ENCODE measurements around the gene CRNKL1. TPM values are rescaled to one million over a fixed set of nuclear protein-coding genes. Genes with fewer than 3 reads are reported as not detected.
A peak's percentile ranks its signal among the peaks of the same experiment; 100 is the strongest.

CRNKL1 gene
- total RNA-seq, result 10 to 100 TPM; 17.6 to 21.0 TPM
- polyA plus RNA-seq, result 10 to 100 TPM in 1 of 2 donors, 1 to 10 TPM in 1; 7.3 to 13.6 TPM
- long read RNA-seq, donor 1, full-length matches to known transcripts, result 34 of 43 reads
- long read RNA-seq, donor 1, partial matches to known transcripts, result 8 of 43 reads
- long read RNA-seq, donor 1, other reads (novel, unspliced or antisense), result 1 of 43 reads
- long read RNA-seq, donor 2, full-length matches to known transcripts, result 13 of 25 reads
- long read RNA-seq, donor 2, partial matches to known transcripts, result 9 of 25 reads
- long read RNA-seq, donor 2, other reads (novel, unspliced or antisense), result 3 of 25 reads

GRCh38 chr20:20052074-20052970, at the start of gene CRNKL1, which contains the start of gene CFAP61:
CRNKL1 (minus strand) TSS chr20:20052466; CDS start chr20:20052342, 124 bp downstream.
CFAP61 (plus strand) TSS chr20:20052532; CDS start chr20:20056654, 4,122 bp downstream.
- ATAC-seq (ENCODE audit: low FRiP score), result peak; percentile 100
- DNase-seq, result peak; percentile 98
- no peaks in the 10 kb centered on the region for H3K9me3 ChIP-seq (ENCODE audit: control insufficient read depth, low read length)
- H3K4me3 ChIP-seq (ENCODE audit: low read length in 2 of 2), result peak within 1 kb of the TSS; percentile 50 to 75
- H3K36me3 ChIP-seq (ENCODE audit: control insufficient read depth in 1 of 2, insufficient read depth in 2 of 2, low read length in 1 of 2), result peaks cover 5 to 8% of the 10 kb centered on the region in 2 donors
- H3K27ac ChIP-seq (ENCODE audit: low read depth in 1 of 2, low read length in 2 of 2), result peak within 1 kb of the TSS in 1 of 2 donors; percentile 60
- intact Hi-C loops (cut with DNase I), result loop anchor here in 1 of 2 donors (5.0 kb wide), 1 partner anchor 1465 kb away; the partner anchor contains the start of gene DTD1
- peaks cover 0 to 3% of the 10 kb centered on the region in 2 donors for H3K4me1 ChIP-seq (ENCODE audit: control insufficient read depth in 1 of 2, insufficient read depth in 2 of 2, low read length in 2 of 2)
- no peaks in the 10 kb centered on the region for H3K27me3 ChIP-seq (ENCODE audit: control insufficient read depth in 1 of 2, insufficient read depth in 2 of 2, low read length in 1 of 2)
- WGBS, 2 donors, result 0% methylated on average over 67 of the region's 67 CpGs

GRCh38 chr20:20100881-20101280, 48.6 kb upstream of the CRNKL1 start:
- Histone ChIP-seq H3K27ac (ENCODE audit: low read depth in 1 of 2, low read length in 2 of 2) (no peak overlapping the region), H3K9me3 (ENCODE audit: control insufficient read depth, low read length) (no peaks in the 10 kb centered on the region), H3K27me3 (ENCODE audit: control insufficient read depth in 1 of 2, insufficient read depth in 2 of 2, low read length in 1 of 2) (no peaks in the 10 kb centered on the region), H3K4me1 (ENCODE audit: control insufficient read depth in 1 of 2, insufficient read depth in 2 of 2, low read length in 2 of 2) (no peaks in the 10 kb centered on the region), H3K36me3 (ENCODE audit: control insufficient read depth in 1 of 2, insufficient read depth in 2 of 2, low read length in 1 of 2) (no peaks in the 10 kb centered on the region), H3K4me3 (ENCODE audit: low read length in 2 of 2) (no peak overlapping the region)
- ATAC-seq (ENCODE audit: low FRiP score), result no peak
- intact Hi-C loops (cut with DNase I), result no loop called here
- DNase-seq, result no peak

DNA sequence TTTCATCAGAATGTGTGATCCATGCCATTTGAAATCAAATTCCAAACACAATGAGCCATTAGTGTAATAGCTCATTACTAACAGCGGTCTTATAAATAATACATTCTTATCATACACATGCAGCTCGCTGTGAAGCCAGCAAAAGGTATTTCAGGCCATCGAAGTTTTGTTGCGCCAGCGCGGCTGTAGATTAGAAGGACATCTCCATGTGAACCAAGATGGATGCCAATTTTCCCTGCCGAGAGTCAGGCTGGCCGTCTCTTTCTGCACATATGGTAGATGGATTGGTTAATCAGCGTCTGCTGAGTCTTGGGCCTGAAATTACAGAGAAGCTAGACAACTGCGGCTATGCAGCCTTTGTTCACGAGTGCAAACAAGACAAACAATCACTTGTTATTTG, 44.2 kb upstream of the CRNKL1 start:
- intact Hi-C loops (cut with DNase I), result no loop called here
- Histone ChIP-seq H3K4me1 (ENCODE audit: control insufficient read depth in 1 of 2, insufficient read depth in 2 of 2, low read length in 2 of 2) (no peaks in the 10 kb centered on the region), H3K36me3 (ENCODE audit: control insufficient read depth in 1 of 2, insufficient read depth in 2 of 2, low read length in 1 of 2) (no peaks in the 10 kb centered on the region), H3K9me3 (ENCODE audit: control insufficient read depth, low read length) (no peaks in the 10 kb centered on the region), H3K27ac (ENCODE audit: low read depth in 1 of 2, low read length in 2 of 2) (no peak overlapping the region), H3K27me3 (ENCODE audit: control insufficient read depth in 1 of 2, insufficient read depth in 2 of 2, low read length in 1 of 2) (no peaks in the 10 kb centered on the region), H3K4me3 (ENCODE audit: low read length in 2 of 2) (no peak overlapping the region)
- no peak for ATAC-seq (ENCODE audit: low FRiP score)
- DNase-seq, result no peak
- 73 to 74% methylated on average over 11 of the region's 11 CpGs for WGBS, 2 donors

DNA sequence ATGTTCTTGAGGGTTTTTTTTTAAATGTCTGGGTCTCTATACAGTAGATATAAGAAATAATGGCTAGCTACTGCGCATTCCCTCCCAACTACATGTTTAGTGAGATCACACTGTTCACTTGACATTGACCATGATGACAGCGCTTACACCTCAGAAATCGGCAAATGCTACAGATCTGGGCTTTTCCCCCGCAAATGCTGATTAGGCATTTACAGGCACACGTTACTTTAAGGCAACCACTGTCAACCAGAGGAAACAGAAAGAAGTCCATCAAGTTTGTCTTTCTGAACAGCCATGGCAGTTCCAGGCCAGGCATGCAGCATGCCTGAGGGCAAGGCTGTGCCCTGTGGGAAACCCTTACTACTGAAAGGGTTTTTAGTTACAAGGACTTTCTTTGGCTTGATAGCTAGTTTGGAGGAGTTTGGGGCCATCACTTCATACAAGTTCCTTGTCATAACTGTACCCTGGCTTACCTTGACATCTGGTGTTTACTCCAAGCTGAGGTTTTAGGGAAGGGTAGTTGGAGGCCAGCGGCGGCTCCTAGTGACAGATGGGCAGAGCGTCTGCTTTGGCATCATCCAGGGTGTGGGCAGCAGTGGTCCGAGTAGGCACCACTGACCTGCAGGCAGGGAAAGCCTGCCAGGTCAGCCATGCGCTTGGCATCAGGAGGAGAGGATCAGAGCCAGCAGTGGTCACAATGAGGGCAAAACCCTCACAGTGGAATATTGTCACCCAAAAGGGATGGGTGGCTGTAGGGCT, 43.0 kb upstream of the CRNKL1 start:
- no peak overlapping the region for H3K27ac ChIP-seq (ENCODE audit: low read depth in 1 of 2, low read length in 2 of 2)
- H3K9me3 ChIP-seq (ENCODE audit: control insufficient read depth, low read length), result no peaks in the 10 kb centered on the region
- H3K4me3 ChIP-seq (ENCODE audit: low read length in 2 of 2), result no peak overlapping the region
- DNase-seq (no peak), ATAC-seq (ENCODE audit: low FRiP score) (no peak)
- H3K4me1 ChIP-seq (ENCODE audit: control insufficient read depth in 1 of 2, insufficient read depth in 2 of 2, low read length in 2 of 2), result no peaks in the 10 kb centered on the region
- WGBS, 2 donors, result 78 to 83% methylated on average over 10 of the region's 10 CpGs
- no peaks in the 10 kb centered on the region for H3K27me3 ChIP-seq (ENCODE audit: control insufficient read depth in 1 of 2, insufficient read depth in 2 of 2, low read length in 1 of 2)
- no peaks in the 10 kb centered on the region for H3K36me3 ChIP-seq (ENCODE audit: control insufficient read depth in 1 of 2, insufficient read depth in 2 of 2, low read length in 1 of 2)
- intact Hi-C loops (cut with DNase I), result no loop called here

DNA sequence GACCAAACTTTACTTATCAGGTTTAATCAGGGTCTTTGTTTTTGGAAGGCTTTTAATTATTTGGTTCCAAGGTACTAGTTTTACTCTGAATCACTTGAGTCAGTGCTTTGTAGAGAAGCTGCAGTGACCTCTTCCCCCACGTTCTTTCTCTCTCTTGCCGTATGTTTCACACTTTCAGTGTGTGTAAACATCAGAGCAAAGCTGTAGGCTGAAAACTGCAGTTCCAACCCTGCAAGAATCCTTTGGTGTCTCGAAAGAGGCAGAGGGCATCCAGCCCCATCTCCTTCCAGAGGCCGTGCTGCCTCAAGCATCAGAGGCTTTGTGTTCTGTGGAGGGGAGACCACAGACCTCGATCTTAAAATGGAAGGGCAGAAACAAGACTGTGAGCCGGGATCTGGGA, 42.1 kb upstream of the CRNKL1 start:
- Histone ChIP-seq H3K27me3 (ENCODE audit: control insufficient read depth in 1 of 2, insufficient read depth in 2 of 2, low read length in 1 of 2) (no peaks in the 10 kb centered on the region), H3K4me1 (ENCODE audit: control insufficient read depth in 1 of 2, insufficient read depth in 2 of 2, low read length in 2 of 2) (no peaks in the 10 kb centered on the region), H3K36me3 (ENCODE audit: control insufficient read depth in 1 of 2, insufficient read depth in 2 of 2, low read length in 1 of 2) (no peaks in the 10 kb centered on the region), H3K27ac (ENCODE audit: low read depth in 1 of 2, low read length in 2 of 2) (no peak overlapping the region), H3K9me3 (ENCODE audit: control insufficient read depth, low read length) (no peaks in the 10 kb centered on the region), H3K4me3 (ENCODE audit: low read length in 2 of 2) (no peak overlapping the region)
- no peak for DNase-seq
- 47 to 58% methylated on average over 6 of the region's 6 CpGs for WGBS, 2 donors
- ATAC-seq (ENCODE audit: low FRiP score), result no peak
- intact Hi-C loops (cut with DNase I), result no loop called here

GRCh38 chr20:20092827-20093226, 40.6 kb upstream of the CRNKL1 start:
- H3K36me3 ChIP-seq (ENCODE audit: control insufficient read depth in 1 of 2, insufficient read depth in 2 of 2, low read length in 1 of 2), result no peaks in the 10 kb centered on the region
- intact Hi-C loops (cut with DNase I), result no loop called here
- H3K9me3 ChIP-seq (ENCODE audit: control insufficient read depth, low read length), result no peaks in the 10 kb centered on the region
- whole genome bisulfite sequencing, 2 donors, result 71 to 85% methylated on average over 4 of the region's 4 CpGs
- H3K27ac ChIP-seq (ENCODE audit: low read depth in 1 of 2, low read length in 2 of 2), result no peak overlapping the region
- ATAC-seq (ENCODE audit: low FRiP score), result no peak
- no peak for DNase-seq
- no peaks in the 10 kb centered on the region for H3K4me1 ChIP-seq (ENCODE audit: control insufficient read depth in 1 of 2, insufficient read depth in 2 of 2, low read length in 2 of 2)
- H3K27me3 ChIP-seq (ENCODE audit: control insufficient read depth in 1 of 2, insufficient read depth in 2 of 2, low read length in 1 of 2), result no peaks in the 10 kb centered on the region
- H3K4me3 ChIP-seq (ENCODE audit: low read length in 2 of 2), result no peak overlapping the region

GRCh38 chr20:20089939-20090338, 37.7 kb upstream of the CRNKL1 start:
- WGBS, 2 donors, result 69 to 77% methylated on average over 1 of the region's 1 CpG
- H3K4me3 ChIP-seq (ENCODE audit: low read length in 2 of 2), result no peak overlapping the region
- no peaks in the 10 kb centered on the region for H3K36me3 ChIP-seq (ENCODE audit: control insufficient read depth in 1 of 2, insufficient read depth in 2 of 2, low read length in 1 of 2)
- H3K9me3 ChIP-seq (ENCODE audit: control insufficient read depth, low read length), result no peaks in the 10 kb centered on the region
- intact Hi-C loops (cut with DNase I), result loop anchor here in 1 of 2 donors (10.0 kb wide), 1 partner anchor 475 kb away; no protein-coding TSS in a partner anchor
- H3K27ac ChIP-seq (ENCODE audit: low read depth in 1 of 2, low read length in 2 of 2), result no peak overlapping the region
- no peaks in the 10 kb centered on the region for H3K27me3 ChIP-seq (ENCODE audit: control insufficient read depth in 1 of 2, insufficient read depth in 2 of 2, low read length in 1 of 2)
- ATAC-seq (ENCODE audit: low FRiP score) (no peak), DNase-seq (no peak)
- no peaks in the 10 kb centered on the region for H3K4me1 ChIP-seq (ENCODE audit: control insufficient read depth in 1 of 2, insufficient read depth in 2 of 2, low read length in 2 of 2)

DNA sequence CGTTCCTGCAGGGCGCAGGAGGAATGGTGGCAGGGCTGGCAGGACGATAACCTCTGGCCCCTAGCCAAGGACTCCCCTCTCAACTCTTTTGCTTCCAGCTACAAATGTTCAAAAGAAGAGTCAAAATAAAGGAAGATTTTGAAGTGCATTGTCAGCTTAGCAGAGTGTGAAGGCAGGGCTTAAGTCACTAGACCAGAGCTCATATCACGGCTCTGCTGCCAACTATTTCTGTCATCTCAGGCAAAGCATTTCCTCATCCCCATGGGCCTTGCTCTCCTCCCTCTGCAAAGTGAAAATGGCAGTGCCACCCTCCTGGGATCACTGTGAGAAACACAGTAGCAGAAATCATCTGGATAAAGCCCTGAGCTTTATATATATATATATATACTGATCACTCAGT, 36.8 kb upstream of the CRNKL1 start:
- no peak overlapping the region for H3K27ac ChIP-seq (ENCODE audit: low read depth in 1 of 2, low read length in 2 of 2)
- H3K9me3 ChIP-seq (ENCODE audit: control insufficient read depth, low read length), result no peaks in the 10 kb centered on the region
- no peaks in the 10 kb centered on the region for H3K27me3 ChIP-seq (ENCODE audit: control insufficient read depth in 1 of 2, insufficient read depth in 2 of 2, low read length in 1 of 2)
- intact Hi-C loops (cut with DNase I), result loop anchor here in 1 of 2 donors (10.0 kb wide), 1 partner anchor 476 kb away; no protein-coding TSS in a partner anchor
- 50 to 64% methylated on average over 4 of the region's 4 CpGs for WGBS, 2 donors
- no peak for ATAC-seq (ENCODE audit: low FRiP score)
- H3K4me1 ChIP-seq (ENCODE audit: control insufficient read depth in 1 of 2, insufficient read depth in 2 of 2, low read length in 2 of 2), result no peaks in the 10 kb centered on the region
- no peak for DNase-seq
- H3K36me3 ChIP-seq (ENCODE audit: control insufficient read depth in 1 of 2, insufficient read depth in 2 of 2, low read length in 1 of 2), result no peaks in the 10 kb centered on the region
- H3K4me3 ChIP-seq (ENCODE audit: low read length in 2 of 2), result no peak overlapping the region
